Fibroblast of pulmonary artery (primary cell): ENCODE measurements around the gene WDR64.

Source experiments
- DNase-seq: peaks from one replicate; pipeline ENCODE4 v3.0.0-alpha.2; 2010; ENCODE audit warnings: low read depth
- H3K4me3 ChIP-seq: replicated peaks from 2 replicates; pipeline ENCODE4 v1.5.1; 2011; ENCODE audit warnings: low read depth, mild to moderate bottlenecking, control low read depth, low read length, moderate library complexity
- TF ChIP-seq, protein P1 (sequence below): IDR thresholded peaks from 2 replicates; pipeline ENCODE4 v1.5.1; 2011; ENCODE audit warnings: mild to moderate bottlenecking, control low read depth, low read length, inconsistent platforms; ENCODE audit errors: missing control alignments

WDR64 gene

DNA sequence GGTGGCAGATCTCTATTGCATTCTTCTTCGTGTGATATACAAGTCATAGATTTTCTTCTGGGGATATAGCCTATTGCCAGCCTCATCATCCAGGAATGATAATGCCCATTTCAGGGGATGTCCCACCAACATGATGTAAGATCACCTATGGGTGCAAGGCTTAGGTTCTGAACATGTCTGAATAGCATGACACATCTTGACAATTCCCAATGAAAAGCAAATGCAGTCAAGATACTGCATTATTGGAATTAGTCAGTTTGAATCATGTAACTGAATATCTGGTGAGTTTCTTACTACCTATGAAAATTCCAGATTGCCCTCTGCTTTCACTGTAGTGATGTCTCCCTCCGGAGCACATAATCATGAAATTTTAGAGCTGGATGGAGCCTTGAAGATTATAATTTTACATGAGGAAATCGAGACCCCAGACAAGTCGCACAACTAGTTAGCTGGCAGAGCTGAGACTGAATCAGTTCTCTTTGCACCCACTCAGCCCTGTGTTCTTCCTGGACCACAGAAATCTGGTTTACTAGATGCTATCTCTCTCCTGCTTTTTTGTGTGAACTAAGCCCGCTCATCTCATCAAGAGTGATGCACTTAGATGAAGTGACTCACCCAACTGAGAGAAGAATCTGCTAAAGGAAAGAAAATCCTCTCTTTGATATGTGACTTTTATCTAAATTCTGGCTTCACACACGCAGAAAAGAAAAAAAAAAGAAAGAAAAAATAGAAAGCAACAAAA is 65.0 kb downstream of the WDR64 start:
- TF ChIP-seq, protein P1, sequence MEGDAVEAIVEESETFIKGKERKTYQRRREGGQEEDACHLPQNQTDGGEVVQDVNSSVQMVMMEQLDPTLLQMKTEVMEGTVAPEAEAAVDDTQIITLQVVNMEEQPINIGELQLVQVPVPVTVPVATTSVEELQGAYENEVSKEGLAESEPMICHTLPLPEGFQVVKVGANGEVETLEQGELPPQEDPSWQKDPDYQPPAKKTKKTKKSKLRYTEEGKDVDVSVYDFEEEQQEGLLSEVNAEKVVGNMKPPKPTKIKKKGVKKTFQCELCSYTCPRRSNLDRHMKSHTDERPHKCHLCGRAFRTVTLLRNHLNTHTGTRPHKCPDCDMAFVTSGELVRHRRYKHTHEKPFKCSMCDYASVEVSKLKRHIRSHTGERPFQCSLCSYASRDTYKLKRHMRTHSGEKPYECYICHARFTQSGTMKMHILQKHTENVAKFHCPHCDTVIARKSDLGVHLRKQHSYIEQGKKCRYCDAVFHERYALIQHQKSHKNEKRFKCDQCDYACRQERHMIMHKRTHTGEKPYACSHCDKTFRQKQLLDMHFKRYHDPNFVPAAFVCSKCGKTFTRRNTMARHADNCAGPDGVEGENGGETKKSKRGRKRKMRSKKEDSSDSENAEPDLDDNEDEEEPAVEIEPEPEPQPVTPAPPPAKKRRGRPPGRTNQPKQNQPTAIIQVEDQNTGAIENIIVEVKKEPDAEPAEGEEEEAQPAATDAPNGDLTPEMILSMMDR: no peak
- no peak overlapping the region for H3K4me3 ChIP-seq
- no peak for DNase-seq

GRCh38 chr1:241717975-241718374 is 65.9 kb downstream of the WDR64 start:
- H3K4me3 ChIP-seq: no peak overlapping the region
- TF ChIP-seq, protein P1: no peak
- no peak for DNase-seq

- TF ChIP-seq, protein P1: no peak
- DNase-seq: no peak
- no peak overlapping the region for H3K4me3 ChIP-seq
These were observed 68.9 kb downstream of the WDR64 start for GRCh38 chr1:241721011-241721410.

DNA sequence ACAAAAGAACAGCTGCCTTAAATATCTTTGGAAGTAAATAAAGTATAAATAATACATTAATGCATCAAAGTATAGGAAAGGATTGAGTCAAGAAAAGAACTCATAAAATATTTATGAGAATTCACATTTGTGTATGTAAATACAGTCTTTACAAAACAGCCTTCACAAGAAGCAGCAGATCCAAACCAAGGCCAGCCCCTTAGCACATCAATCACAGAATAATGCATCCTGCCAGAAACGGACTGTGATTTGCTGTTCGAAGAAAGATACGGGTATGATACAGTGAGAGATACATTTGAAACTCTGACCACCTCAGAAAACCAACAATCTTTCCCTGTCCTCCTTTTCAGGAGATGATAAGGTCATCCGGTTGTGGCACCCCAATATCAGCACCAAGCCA is 70.9 kb downstream of the WDR64 start:
- no peak overlapping the region for H3K4me3 ChIP-seq
- no peak for DNase-seq
- TF ChIP-seq, protein P1: no peak

- no peak overlapping the region for H3K4me3 ChIP-seq
- no peak for DNase-seq
- TF ChIP-seq, protein P1: no peak
These were observed 72.8 kb downstream of the WDR64 start for GRCh38 chr1:241724741-241725356.

DNA sequence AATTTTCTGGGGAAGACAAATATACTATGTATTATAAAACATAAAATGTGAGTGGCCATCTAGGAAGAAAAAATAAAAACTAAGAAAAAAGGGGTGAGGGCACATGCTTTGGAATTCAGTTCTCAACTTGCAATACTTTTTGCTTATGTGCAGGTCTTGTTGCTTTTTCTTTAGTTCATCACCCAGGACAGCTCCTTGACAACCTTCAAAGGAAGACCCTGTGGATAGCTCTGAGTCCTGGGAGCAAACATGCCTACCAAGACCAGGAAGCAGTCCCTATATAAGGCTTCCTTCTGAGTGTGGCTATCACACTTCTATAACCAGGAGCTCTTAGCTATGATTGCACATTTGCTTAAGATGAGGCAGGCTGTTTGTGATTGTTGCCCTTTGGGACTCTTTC is 78.0 kb downstream of the WDR64 start:
- TF ChIP-seq, protein P1: no peak
- no peak for DNase-seq
- no peak overlapping the region for H3K4me3 ChIP-seq
